NCI-H526 (cell line): ENCODE data around the gene IFT172.
"Not testable (repeated sequence)": the region's sequence is repeated elsewhere in the genome, so short reads cannot be mapped to it uniquely, and the experiment has no call there.

Source experiments
- DNase-seq, 2 experiments: peaks; one replicate each; lab custom pipeline; 2025; lab: John Stamatoyannopoulos, UW

Gene IFT172

DNA sequence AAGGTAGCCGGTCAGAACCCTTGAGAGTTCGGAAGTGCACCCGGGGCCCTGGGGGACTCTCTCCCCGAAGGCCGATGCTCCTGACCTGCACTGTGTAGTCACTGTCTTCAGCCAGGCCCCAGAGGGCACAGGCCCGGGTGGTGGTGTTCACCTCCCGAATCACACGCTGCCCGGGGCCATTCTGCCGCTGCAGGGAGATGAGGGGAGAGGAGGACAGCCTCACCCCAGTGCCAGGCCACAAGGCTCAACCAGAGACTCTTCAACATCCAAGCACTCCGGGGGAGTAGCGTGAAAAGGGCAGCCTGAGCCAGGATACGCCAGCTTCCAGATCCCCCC lies 4.4 kb upstream of the IFT172 start:
- no peak for DNase-seq

DNA sequence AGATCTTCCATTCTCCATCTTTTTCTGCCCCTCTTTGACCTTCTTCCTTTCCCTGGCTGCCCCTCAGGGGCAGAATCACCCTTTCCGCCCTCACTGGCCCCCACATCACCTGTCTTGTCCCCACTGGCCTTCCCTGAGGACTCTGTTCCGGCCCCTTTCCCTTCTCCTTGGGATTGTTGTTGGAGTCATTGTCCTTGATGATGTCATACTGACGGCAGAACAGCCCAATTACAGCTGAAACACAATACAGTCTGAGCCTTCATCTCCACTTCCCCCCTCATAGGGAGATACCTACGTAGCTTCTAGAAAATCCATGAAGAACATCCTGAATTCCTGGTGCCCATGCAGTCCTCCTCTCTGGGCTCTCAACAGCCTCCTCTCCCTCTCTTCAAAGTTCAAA lies 3.0 kb upstream of the IFT172 start:
- no peak for DNase-seq

DNA sequence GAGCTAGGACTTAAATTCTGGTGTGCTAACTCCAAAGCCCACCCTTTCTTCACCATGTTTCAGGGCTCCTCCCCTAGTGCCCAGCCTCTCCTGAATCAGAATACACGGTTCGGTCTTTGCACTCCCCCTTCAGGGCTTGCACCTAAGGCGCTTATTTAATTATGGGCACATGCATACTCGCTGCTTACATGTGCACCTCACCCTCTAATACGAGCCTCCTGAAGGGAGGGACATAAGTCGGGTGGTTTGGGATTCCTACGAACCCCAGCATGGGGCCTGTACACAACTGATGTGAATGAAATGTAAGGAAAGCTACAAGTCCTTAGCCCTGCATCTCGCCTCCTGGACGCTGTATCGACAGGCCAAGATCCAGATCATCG lies 435 bp downstream of the IFT172 start:
- DNase-seq: peak; percentile 23 to 28

DNA sequence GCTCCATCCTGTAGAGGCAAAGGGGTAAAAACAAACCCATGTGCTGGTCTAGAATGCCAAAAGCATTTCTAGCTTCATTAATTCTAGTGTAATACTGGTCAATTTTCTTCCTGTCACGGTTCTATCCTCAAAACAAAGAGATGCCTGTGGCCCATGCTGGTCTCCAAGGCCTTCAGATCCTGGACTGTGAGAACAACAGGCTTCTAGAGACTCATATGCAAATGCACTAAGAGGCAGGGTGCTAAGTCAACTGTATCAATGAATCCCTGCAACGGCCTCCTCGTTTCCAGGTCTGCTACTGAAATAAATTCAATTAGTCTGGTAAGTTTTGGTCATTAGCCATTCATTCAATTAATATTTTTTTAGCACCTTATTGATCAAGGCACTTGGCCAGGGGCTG lies 4.0 kb downstream of the IFT172 start:
- peak; percentile 94 to 95 for DNase-seq

DNA sequence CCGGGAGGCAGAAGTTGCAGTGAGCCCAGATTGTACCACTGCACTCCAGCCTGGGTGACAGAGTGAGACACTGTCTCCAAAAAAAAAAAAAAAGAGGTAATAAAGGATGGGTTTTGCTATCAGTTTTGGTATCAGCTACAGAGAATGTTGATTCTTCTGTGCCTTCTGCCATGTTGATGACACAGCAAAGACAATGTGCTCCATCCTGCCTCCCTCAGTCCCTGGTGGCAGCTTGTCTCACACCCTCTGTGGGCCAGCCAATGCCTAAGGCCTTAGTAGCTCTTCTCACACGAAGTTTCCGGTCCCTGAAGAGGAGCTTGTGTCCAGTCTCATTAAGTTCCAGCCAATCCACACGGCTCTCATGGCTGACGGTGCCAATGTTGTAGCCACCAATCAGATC lies 17.6 kb downstream of the IFT172 start:
- DNase-seq: no peak

DNA sequence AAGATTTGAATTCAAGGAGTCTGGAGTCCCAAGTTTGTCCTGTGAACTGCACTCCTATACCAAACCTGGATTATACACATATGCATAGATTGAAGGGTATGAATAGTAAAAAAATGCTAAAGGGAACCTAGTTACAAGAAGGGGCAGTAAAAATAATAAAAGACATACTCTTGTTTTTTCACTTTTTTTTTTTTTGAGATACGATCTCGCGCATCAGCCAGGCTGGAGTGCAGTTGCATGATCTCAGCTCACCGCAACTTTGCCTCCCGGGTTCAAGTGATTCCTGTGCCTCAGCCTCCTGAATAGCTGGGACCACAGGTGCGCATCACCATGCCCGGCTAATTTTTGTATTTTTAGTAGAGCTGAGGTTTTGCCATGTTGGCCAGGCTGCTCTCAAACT lies 25.1 kb downstream of the IFT172 start:
- no peak for DNase-seq

DNA sequence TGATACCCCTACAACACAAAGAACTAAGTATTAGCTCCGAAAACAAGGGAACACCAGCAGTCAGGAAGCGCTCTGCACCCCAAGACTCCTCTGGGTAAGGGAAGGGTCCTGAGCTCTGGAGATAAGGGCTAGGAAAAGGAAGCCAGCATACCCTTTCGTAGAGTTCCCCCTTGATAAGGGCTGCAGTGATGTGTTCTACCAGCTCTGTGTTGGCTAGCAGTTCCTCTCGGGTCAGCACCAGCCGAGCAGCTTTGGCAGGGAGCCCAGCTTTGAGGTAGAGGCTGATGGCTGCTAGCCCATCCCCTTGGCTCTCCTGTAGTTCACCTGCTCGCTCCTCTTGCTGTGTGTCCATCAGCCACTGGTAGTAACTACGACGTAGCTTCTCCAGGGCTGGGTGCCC lies 28.4 kb downstream of the IFT172 start:
- DNase-seq: no peak

DNA sequence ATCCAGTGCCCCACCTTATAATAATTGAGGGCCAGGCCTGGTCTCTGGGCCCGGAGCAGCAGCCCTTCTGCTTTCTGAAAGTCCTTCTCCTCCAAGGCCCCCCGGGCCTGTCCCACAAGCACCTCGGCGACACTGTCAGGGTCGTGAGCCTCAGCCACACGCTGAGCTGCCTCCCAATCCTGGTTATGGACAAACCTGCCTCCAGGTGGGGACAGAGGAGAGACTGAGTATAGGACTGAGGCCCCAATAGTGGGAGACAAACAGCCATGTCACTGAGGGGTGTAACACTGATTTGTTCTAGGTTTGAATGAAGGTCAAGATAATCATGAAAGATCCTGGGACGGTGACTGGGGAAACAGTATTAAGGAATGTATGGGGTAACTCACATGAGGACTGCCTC lies 35.6 kb downstream of the IFT172 start:
- DNase-seq: no peak

DNA sequence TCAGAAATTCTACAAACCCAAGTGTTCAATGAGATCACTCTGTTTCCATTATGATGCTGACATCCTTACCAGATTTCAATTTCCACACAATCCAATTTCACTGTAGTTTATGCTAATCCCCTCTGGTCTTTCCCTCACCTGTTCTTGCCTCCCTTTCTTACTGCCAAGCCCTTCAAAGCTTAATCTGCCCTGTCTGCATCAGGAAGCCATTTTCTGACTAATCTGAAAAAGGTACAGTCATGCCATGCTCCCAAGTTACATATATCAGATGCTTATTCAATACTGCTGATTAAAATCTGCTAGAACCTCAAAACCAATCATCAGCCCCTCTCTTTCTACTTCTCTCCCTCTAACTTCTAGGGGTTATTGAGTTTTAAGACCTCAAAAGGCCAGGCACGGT lies 38.4 kb downstream of the IFT172 start:
- DNase-seq: no peak

DNA sequence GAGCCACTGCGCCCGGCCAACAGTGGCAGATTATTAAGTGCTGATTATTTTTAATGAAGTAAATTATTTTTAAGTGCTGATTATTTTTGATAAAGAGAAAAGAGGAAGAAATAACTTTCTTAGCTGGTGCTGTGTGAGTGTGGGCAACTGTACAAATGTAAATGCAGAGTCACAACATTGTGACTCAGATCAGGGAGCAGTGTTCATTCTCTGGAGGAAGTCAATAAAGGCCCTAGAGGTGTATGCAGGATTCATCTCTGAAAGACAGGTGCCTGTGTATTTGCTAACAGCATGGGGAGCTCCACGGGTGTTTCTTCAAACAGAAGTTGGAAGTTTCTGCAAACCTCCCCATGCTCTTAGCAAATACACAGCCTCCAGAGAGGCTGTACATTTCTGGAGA lies 41.2 kb downstream of the IFT172 start:
- DNase-seq: no peak

DNA sequence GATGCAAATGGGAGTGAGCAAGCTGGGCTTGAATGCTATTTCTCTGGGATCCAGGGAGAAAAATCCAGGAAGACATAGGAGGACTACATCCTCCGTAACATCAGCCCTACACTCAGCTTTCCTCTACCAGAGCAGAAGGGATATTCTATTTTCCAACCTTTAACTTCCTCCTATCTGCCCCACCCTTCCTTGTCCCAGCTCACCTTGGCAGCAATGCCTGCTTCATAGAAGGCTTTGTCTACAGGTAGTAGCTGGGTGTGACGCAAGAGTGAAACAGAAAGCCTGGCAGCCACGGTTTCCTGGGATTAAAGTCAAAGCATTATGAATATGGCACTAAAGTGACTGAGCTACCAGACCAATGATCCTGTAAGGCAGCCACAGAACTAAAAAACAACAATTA lies 43.5 kb downstream of the IFT172 start:
- no peak for DNase-seq

DNA sequence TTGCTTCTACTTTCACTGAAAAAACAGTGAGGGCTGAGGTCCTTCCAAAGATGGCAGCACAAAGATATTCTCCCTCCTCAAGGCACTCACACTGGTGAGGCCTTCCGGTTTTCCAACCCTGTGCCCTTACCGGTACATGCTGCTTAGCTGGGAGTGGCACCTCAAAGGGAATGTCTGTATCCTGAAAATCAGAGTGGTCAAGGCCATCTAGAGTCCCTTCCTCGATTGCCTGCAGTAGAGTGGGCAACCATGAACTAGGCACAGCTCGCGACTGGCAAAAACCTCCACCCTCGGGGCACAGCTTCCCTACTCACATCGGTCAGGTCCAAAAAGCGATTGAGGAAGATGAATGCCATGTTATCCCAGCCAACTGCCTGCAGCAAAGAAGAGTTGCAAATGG lies 43.9 kb downstream of the IFT172 start:
- DNase-seq: no peak

DNA sequence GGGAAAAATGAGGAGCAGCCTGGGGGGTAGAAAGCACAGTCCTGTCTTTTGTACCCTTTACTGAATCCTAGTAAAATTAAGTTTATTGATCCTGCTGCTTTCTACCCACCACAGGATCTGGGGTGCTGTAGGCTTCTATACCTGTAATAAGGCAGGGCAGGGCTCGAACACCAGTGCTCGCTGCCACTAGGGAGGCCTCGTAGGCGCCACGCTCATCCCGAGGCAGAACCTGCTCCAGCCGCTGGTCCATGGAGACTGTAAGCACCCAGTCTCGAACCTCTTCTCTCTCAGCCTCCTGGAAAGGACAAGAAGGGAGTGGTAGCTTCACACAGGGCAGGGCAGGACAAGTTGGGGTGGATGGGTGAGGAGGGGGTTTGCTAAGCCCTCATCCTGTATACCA lies 44.4 kb downstream of the IFT172 start:
- no peak for DNase-seq

DNA sequence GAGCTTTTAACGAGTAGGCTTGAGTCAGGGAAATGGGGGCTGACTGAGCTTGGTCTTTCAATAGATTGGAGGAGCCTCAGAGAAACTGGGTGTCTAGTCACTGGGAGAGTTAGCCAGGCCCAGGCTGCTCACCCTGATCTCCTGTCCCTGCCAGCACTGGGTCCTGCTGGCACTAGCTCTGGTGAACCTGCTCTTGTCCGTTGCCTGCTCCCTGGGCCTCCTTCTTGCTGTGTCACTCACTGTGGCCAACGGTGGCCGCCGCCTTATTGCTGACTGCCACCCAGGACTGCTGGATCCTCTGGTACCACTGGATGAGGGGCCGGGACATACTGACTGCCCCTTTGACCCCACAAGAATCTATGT lies 46.6 kb downstream of the IFT172 start:
- DNase-seq: no peak

DNA sequence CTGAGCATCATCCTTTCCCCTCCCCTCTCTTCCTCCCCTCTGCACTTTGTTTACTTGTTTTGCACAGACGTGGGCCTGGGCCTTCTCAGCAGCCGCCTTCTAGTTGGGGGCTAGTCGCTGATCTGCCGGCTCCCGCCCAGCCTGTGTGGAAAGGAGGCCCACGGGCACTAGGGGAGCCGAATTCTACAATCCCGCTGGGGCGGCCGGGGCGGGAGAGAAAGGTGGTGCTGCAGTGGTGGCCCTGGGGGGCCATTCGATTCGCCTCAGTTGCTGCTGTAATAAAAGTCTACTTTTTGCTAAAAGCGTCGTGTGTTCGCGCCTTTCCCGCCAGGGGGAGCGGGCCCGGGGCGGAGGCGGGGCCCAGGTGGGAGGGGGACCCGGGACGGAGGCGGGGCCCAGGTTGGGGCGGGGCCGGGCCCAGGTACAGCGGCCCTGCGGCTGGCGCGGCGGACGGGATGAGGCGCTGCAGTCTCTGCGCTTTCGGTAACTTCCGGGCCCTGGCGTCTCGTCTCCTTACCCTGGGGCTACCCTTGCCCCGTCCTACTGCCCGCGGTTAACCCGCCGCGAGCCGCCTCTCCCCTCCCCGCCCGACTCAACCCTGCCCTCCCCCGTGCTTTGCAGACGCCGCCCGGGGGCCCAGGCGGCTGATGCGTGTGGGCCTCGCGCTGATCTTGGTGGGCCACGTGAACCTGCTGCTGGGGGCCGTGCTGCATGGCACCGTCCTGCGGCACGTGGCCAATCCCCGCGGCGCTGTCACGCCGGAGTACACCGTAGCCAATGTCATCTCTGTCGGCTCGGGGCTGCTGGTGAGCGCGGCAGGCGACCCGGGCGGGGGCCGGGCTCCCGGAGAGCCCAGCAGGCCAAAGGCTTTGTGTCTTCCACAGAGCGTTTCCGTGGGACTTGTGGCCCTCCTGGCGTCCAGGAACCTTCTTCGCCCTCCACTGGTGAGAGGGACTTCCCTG lies 47.3 kb downstream of the IFT172 start, which contains the start of gene KRTCAP3:
TSS of gene KRTCAP3 (plus strand) at position 424 of the 962 bp plus-strand sequence. CDS start at position 456, 32 bp downstream.
- peak; percentile 32 to 90 for DNase-seq

DNA sequence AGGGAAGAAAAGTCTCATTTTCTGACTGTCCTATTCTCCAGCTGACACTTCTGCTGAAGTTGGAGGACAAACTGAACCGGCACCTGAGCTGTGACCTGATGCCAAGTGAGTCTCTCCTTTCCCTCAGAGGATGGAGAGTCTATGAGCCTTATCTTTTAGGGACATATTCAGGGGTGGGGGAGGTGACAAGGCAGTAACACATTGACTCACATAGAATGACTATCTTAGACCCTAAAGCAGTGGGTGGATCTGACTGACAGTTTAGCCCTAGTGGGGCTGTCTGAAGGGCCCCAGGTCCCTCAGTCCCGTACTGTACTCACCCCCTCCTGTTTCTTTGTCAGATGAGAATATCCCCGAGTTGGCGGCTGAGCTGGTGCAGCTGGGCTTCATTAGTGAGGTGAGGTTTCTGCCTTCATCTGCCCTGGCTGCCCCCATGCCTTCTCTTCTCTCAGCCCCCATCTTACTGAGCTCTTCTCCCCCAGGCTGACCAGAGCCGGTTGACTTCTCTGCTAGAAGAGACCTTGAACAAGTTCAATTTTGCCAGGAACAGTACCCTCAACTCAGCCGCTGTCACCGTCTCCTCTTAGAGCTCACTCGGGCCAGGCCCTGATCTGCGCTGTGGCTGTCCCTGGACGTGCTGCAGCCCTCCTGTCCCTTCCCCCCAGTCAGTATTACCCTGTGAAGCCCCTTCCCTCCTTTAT lies 48.2 kb downstream of the IFT172 start:
- no peak for DNase-seq

DNA sequence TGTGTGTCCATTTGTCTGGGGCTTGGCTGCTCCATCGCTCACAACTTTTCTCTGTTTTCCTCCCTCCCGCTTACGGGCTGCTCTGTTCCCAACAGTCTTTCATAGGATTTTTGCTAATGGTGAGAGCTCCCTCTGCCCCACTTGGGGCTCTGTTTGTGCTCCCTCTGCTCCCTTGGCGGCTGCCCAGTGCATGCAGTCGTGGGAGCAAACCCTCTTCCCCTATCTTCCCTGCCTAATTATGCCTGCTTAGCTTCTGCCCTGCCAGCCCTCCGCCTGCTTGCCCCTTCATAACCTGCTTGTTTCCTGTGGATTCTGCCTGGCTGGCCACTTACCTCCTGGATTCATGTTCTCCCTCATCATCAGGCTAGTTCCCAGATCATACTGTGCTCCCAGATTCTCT lies 53.9 kb downstream of the IFT172 start:
- no peak for DNase-seq

DNA sequence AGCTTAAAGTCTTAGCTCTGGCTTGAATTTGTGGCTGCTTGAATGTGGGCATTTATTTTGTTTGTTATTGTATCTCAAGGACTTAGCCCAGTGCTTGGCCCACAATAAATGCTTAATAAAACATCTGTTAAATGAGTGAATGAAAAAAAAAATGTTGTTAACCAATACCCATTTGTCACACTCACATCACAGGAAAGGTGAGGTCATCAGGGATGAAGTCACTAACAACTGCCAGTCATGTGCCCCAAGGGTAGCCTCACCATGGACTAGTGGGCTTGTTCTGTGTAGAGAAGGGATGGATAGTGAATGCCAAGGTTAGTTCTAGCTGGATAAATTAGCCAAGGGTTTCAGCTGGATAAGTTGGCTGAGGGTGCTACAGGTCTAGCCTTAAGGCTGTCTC lies 58.1 kb downstream of the IFT172 start:
- DNase-seq: no peak

DNA sequence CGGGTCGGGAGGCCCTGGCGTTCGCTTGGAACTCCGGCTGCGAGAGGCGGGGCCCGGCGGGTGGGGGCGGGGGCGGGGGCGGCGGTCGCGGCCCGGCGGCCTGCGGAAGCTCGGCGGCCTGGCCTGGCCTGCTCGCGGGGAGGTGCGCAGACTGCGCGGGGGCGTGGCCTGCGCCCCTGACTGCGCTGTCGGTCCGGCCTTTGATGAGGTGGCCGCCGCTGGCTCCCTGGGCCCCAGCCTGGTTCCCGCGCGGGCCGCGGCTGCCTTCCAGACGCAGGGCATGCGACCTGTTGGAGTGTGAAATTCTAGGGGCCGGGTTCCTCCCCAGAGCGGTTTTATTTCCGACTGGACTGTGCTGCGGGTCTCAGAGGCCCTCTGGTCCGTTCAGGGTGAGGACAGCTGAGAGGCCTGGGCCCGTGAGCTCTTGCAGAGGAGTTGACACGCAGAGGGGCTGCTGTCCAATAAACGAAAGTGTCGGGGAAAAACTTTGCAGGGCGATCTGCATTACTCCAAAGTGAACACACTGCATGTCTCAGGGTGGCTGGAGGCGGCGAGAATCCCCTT lies 60.5 kb downstream of the IFT172 start:
- peak; percentile 53 to 90 for DNase-seq

DNA sequence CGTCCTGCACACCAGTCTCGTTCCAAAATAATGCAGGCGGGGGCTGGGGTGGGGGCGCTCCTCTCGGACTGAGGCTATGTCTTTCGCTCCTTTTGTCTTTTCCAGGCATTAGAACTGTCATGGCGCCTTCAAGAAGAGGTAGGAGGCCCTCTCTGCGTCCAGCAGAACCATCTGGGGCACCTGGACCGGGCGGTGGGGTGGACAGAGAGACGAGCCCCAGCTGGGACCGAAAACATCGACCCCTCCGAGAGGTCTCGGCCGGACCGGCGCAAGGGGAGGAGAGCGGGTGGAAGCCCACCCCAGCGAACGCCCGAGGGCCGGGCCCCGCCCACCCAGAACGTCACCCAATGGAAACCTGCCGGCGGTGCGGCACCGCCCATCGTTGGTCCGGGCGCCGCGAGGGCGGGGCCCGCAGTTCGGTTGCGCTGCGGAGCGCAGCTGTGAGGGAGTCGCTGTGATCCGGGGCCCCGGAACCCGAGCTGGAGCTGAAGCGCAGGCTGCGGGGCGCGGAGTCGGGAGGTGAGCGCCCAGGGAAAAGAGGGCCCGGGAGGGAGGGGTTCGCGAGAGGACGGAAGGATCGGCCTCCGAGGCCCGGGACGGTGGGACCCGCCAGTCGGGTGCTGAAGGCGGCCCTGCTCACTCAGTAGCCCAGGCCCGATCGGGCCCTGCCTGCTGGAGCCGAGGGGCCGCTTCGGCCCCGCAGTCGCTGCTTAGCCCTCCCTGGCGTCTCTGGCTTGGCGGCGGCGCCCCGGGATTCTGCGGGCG lies 61.1 kb downstream of the IFT172 start, which contains the start of gene NRBP1:
TSS of gene NRBP1 (plus strand) at position 419 of the 765 bp plus-strand sequence. CDS start 4,643 bp downstream, outside the sequence.
- peak; percentile 68 to 96 for DNase-seq

DNA sequence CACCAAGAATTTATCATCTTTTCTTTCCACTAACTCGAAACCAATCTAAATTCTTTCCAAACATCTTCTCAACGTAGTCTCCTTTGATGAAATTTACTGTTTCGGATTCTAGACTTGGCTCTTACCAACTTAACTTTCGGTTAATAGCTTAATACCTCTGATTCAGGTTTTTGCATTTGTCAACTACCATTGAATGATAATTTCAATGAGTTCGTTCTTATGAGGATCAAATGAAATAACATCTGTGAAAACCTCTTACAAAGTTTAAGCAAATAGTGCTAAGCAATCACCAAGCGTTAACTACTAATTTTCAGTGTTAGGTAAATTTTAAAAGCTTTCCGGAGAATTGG lies 61.7 kb downstream of the IFT172 start:
- no peak for DNase-seq

DNA sequence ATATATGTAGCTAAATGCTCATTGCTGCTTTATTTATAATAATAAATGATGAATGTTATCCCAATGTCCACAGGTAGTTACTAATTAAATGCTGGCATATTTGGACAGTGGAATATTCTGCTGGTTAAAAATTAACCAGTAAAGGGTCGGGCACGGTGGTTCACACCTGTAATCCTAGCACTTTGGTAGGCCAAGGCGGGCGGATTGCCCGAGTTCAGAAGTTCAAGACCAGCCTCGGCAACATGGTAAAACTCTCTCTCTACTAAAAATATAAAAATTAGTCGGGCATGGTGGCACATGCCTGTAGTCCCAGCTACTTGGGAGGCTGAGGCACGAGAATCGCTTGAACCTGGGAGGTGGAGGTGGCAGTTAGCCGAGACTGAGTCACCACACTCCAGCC lies 64.5 kb downstream of the IFT172 start:
- DNase-seq: not testable (repeated sequence)
